ENCODE data around the gene DLEC1. TPM values are rescaled to one million over a fixed set of nuclear protein-coding genes. Genes with fewer than 3 reads are reported as not detected.

Gene DLEC1
- total RNA-seq, 1 experiment from 2014 or later = 0.81 TPM

DNA sequence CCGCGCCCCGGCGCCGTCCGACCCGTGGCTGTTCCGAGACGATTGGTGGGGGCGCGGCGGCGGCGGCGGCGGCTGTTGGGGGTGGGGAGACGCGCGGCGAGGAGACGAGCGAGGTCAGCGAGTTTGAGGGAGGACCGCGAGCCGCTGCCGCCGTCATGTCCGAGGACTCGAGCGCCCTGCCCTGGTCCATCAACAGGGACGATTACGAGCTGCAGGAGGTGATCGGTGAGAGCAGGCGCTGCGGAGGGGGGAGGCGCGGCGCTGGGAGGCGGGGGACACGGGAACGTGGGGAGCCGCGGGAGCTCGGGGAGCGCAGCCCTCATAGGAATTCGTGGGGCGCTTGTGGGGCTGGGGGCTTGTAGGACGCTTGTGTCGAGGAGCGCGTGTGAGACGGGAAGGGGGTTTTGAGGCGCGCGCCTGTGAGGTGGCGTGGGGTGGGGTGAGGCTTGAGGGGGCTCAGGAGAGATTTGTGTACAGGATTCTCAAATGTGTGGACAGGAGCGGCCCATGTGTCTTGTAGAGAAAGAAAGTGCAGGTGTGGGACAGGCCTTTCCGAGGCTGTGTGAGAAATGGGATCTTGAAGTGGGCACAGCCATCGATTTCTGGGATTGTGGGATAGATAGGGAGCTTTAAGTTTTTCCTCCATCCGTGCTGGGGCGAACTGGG, 126.8 kb downstream of the DLEC1 start (continued):
- TF ChIP-seq, protein P1, sequence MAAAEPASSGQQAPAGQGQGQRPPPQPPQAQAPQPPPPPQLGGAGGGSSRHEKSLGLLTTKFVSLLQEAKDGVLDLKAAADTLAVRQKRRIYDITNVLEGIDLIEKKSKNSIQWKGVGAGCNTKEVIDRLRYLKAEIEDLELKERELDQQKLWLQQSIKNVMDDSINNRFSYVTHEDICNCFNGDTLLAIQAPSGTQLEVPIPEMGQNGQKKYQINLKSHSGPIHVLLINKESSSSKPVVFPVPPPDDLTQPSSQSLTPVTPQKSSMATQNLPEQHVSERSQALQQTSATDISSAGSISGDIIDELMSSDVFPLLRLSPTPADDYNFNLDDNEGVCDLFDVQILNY (CRISPR knock-in tag; IDR thresholded peaks at IDR 0.05) = no peak
- TF ChIP-seq NR2C2 (CRISPR knock-in tag; IDR thresholded peaks at IDR 0.05) = no peak
- 0 out of 2 replicates have a peak, but pooled peaks have one; percentile 72 for TF ChIP-seq TCF7 (CRISPR knock-in tag; IDR thresholded peaks at IDR 0.05; ENCODE audit: low read depth)
- TF ChIP-seq ARID4B (CRISPR knock-in tag; IDR thresholded peaks at IDR 0.05; ENCODE audit: borderline replicate concordance) = no peak
- TF ChIP-seq ZNF263 (CRISPR knock-in tag; IDR thresholded peaks at IDR 0.05; ENCODE audit: low read depth) = no peak
- no peak for TF ChIP-seq ZMAT4 (CRISPR knock-in tag; IDR thresholded peaks at IDR 0.05)
- TF ChIP-seq, protein P2, sequence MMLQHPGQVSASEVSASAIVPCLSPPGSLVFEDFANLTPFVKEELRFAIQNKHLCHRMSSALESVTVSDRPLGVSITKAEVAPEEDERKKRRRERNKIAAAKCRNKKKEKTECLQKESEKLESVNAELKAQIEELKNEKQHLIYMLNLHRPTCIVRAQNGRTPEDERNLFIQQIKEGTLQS (CRISPR knock-in tag; conservative IDR thresholded peaks at IDR 0.05) = no peak
- TF ChIP-seq ZNF671 (CRISPR knock-in tag; IDR thresholded peaks at IDR 0.05) = no peak
- TF ChIP-seq, protein P3, sequence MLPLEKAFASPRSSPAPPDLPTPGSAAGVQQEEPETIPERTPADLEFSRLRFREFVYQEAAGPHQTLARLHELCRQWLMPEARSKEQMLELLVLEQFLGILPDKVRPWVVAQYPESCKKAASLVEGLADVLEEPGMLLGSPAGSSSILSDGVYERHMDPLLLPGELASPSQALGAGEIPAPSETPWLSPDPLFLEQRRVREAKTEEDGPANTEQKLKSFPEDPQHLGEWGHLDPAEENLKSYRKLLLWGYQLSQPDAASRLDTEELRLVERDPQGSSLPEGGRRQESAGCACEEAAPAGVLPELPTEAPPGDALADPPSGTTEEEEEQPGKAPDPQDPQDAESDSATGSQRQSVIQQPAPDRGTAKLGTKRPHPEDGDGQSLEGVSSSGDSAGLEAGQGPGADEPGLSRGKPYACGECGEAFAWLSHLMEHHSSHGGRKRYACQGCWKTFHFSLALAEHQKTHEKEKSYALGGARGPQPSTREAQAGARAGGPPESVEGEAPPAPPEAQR (CRISPR knock-in tag; IDR thresholded peaks at IDR 0.05) = no peak
- no peak for TF ChIP-seq ZNF416 (CRISPR knock-in tag; IDR thresholded peaks at IDR 0.05)
- no peak for TF ChIP-seq NFATC4 (CRISPR knock-in tag; IDR thresholded peaks at IDR 0.05)
- no peak for TF ChIP-seq ATF2 (CRISPR knock-in tag; IDR thresholded peaks at IDR 0.05; ENCODE audit: borderline replicate concordance, low read depth)
- TF ChIP-seq, protein P4, sequence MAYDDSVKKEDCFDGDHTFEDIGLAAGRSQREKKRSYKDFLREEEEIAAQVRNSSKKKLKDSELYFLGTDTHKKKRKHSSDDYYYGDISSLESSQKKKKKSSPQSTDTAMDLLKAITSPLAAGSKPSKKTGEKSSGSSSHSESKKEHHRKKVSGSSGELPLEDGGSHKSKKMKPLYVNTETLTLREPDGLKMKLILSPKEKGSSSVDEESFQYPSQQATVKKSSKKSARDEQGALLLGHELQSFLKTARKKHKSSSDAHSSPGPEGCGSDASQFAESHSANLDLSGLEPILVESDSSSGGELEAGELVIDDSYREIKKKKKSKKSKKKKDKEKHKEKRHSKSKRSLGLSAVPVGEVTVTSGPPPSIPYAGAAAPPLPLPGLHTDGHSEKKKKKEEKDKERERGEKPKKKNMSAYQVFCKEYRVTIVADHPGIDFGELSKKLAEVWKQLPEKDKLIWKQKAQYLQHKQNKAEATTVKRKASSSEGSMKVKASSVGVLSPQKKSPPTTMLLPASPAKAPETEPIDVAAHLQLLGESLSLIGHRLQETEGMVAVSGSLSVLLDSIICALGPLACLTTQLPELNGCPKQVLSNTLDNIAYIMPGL (CRISPR knock-in tag; IDR thresholded peaks at IDR 0.05) = no peak; the same call in 1 of the 2 replicates
- TF ChIP-seq, protein P5, sequence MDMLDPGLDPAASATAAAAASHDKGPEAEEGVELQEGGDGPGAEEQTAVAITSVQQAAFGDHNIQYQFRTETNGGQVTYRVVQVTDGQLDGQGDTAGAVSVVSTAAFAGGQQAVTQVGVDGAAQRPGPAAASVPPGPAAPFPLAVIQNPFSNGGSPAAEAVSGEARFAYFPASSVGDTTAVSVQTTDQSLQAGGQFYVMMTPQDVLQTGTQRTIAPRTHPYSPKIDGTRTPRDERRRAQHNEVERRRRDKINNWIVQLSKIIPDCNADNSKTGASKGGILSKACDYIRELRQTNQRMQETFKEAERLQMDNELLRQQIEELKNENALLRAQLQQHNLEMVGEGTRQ (CRISPR knock-in tag; IDR thresholded peaks at IDR 0.05) = no peak
- no peak for TF ChIP-seq MLX (CRISPR knock-in tag; IDR thresholded peaks at IDR 0.05)
- no peak for TF ChIP-seq ZBTB21 (CRISPR knock-in tag; IDR thresholded peaks at IDR 0.05; ENCODE audit: borderline replicate concordance)
- TF ChIP-seq, protein P6, sequence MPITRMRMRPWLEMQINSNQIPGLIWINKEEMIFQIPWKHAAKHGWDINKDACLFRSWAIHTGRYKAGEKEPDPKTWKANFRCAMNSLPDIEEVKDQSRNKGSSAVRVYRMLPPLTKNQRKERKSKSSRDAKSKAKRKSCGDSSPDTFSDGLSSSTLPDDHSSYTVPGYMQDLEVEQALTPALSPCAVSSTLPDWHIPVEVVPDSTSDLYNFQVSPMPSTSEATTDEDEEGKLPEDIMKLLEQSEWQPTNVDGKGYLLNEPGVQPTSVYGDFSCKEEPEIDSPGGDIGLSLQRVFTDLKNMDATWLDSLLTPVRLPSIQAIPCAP (CRISPR knock-in tag; IDR thresholded peaks at IDR 0.05) = no peak
- TF ChIP-seq, protein P7, sequence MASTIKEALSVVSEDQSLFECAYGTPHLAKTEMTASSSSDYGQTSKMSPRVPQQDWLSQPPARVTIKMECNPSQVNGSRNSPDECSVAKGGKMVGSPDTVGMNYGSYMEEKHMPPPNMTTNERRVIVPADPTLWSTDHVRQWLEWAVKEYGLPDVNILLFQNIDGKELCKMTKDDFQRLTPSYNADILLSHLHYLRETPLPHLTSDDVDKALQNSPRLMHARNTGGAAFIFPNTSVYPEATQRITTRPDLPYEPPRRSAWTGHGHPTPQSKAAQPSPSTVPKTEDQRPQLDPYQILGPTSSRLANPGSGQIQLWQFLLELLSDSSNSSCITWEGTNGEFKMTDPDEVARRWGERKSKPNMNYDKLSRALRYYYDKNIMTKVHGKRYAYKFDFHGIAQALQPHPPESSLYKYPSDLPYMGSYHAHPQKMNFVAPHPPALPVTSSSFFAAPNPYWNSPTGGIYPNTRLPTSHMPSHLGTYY (CRISPR knock-in tag; IDR thresholded peaks at IDR 0.05) = no peak
- no peak for TF ChIP-seq TEAD4 (CRISPR knock-in tag; IDR thresholded peaks at IDR 0.05)
- TF ChIP-seq, protein P8, sequence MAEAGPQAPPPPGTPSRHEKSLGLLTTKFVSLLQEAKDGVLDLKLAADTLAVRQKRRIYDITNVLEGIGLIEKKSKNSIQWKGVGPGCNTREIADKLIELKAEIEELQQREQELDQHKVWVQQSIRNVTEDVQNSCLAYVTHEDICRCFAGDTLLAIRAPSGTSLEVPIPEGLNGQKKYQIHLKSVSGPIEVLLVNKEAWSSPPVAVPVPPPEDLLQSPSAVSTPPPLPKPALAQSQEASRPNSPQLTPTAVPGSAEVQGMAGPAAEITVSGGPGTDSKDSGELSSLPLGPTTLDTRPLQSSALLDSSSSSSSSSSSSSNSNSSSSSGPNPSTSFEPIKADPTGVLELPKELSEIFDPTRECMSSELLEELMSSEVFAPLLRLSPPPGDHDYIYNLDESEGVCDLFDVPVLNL (CRISPR knock-in tag; IDR thresholded peaks at IDR 0.05; ENCODE audit: borderline replicate concordance, low read depth) = 0 out of 2 replicates have a peak, but pooled peaks have one; percentile 48

Data from WTC11 (cell line).